GM12878 (cell line): ENCODE results near the gene GAK.

ENCODE experiments used
- POLR2AphosphoS5 ChIP-seq: IDR thresholded peaks from 2 replicates; pipeline ENCODE4 v1.6.1; 2011; ENCODE audit warnings: mild to moderate bottlenecking, low read length, inconsistent platforms
- RAD21 ChIP-seq: IDR thresholded peaks from 2 replicates; pipeline ENCODE4 v1.6.1; 2011; ENCODE audit warnings: mild to moderate bottlenecking, low read depth, low read length, moderate library complexity; ENCODE audit not compliant: insufficient read depth
- TF ChIP-seq, protein P1 (sequence below): IDR thresholded peaks from 2 replicates; pipeline ENCODE4 v1.6.1; 2011; ENCODE audit warnings: mild to moderate bottlenecking, low read depth, low read length, moderate library complexity; ENCODE audit not compliant: insufficient replicate concordance
- TF ChIP-seq, protein P2 (sequence below), 3 experiments: IDR thresholded peaks in 2 of 3; conservative IDR thresholded peaks in 1 of 3; 2 replicates each; pipeline ENCODE4 v1.5.1; 2011; ENCODE audit warnings: low read depth in 3 of 3, low read length in 3 of 3, mild to moderate bottlenecking in 3 of 3, control low read depth in 2 of 3, moderate library complexity in 2 of 3, inconsistent platforms in 1 of 3, mixed read lengths in 1 of 3; ENCODE audit not compliant: control insufficient read depth in 2 of 3, insufficient read depth in 1 of 3; ENCODE audit errors: extremely low read depth in 1 of 3
- TF ChIP-seq, protein P3 (sequence below): IDR thresholded peaks from 2 replicates; pipeline ENCODE4 v1.6.1; 2012; ENCODE audit warnings: mild to moderate bottlenecking, low read depth, low read length

DNA sequence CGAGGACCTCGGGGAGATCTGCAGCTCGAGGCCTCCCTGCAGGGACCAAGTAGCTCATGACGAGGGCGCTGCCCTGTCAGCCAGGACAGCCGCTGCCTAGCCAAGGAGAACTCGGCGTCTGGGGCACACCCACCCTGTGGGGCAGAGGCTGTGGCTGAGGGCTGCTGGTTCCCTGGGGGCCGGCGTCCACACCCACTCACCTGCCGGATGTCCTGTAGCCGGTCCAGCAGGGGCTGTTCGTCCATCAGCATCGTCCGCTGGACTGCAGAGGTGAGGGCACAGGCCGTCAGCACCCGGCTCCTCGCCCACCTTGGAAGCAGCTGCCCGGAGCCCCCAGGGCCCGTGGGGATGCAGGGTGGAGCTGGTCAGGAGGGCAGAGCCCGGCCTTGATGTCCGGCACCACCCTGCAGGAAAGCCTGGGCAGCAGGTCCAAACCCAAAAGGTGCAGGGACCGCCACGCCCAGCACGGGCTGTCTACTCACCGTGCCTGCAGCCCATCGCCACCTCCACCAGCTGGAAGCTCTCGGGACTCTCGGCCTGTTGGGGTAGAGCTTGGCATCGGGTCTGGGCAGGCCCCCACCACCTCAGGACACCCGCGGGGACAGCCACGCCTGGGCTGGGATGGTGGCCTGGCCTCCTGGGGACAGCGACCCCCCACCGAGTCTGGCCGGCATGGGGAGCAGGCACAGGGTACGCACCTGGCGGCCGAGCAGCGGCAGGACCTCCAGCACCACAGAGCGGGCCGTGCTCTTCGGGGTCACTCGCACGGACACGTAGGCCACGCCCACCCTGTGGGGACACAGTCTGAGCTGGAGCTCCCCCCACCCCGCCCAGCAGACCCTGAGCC is 34.4 kb upstream of the GAK start:
- TF ChIP-seq, protein P1, sequence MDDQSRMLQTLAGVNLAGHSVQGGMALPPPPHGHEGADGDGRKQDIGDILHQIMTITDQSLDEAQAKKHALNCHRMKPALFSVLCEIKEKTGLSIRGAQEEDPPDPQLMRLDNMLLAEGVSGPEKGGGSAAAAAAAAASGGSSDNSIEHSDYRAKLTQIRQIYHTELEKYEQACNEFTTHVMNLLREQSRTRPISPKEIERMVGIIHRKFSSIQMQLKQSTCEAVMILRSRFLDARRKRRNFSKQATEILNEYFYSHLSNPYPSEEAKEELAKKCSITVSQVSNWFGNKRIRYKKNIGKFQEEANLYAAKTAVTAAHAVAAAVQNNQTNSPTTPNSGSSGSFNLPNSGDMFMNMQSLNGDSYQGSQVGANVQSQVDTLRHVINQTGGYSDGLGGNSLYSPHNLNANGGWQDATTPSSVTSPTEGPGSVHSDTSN: no peak
- TF ChIP-seq, protein P2, sequence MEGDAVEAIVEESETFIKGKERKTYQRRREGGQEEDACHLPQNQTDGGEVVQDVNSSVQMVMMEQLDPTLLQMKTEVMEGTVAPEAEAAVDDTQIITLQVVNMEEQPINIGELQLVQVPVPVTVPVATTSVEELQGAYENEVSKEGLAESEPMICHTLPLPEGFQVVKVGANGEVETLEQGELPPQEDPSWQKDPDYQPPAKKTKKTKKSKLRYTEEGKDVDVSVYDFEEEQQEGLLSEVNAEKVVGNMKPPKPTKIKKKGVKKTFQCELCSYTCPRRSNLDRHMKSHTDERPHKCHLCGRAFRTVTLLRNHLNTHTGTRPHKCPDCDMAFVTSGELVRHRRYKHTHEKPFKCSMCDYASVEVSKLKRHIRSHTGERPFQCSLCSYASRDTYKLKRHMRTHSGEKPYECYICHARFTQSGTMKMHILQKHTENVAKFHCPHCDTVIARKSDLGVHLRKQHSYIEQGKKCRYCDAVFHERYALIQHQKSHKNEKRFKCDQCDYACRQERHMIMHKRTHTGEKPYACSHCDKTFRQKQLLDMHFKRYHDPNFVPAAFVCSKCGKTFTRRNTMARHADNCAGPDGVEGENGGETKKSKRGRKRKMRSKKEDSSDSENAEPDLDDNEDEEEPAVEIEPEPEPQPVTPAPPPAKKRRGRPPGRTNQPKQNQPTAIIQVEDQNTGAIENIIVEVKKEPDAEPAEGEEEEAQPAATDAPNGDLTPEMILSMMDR (IDR thresholded peaks at IDR 0.05 in 2 of 3, conservative IDR thresholded peaks at IDR 0.05 in 1 of 3; ENCODE audit: control insufficient read depth in 2 of 3, extremely low read depth in 1 of 3, insufficient read depth in 1 of 3, low read depth in 3 of 3, low read length in 3 of 3): no peak
- TF ChIP-seq POLR2AphosphoS5: no peak
- TF ChIP-seq, protein P3, sequence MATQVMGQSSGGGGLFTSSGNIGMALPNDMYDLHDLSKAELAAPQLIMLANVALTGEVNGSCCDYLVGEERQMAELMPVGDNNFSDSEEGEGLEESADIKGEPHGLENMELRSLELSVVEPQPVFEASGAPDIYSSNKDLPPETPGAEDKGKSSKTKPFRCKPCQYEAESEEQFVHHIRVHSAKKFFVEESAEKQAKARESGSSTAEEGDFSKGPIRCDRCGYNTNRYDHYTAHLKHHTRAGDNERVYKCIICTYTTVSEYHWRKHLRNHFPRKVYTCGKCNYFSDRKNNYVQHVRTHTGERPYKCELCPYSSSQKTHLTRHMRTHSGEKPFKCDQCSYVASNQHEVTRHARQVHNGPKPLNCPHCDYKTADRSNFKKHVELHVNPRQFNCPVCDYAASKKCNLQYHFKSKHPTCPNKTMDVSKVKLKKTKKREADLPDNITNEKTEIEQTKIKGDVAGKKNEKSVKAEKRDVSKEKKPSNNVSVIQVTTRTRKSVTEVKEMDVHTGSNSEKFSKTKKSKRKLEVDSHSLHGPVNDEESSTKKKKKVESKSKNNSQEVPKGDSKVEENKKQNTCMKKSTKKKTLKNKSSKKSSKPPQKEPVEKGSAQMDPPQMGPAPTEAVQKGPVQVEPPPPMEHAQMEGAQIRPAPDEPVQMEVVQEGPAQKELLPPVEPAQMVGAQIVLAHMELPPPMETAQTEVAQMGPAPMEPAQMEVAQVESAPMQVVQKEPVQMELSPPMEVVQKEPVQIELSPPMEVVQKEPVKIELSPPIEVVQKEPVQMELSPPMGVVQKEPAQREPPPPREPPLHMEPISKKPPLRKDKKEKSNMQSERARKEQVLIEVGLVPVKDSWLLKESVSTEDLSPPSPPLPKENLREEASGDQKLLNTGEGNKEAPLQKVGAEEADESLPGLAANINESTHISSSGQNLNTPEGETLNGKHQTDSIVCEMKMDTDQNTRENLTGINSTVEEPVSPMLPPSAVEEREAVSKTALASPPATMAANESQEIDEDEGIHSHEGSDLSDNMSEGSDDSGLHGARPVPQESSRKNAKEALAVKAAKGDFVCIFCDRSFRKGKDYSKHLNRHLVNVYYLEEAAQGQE: no peak
- no peak for TF ChIP-seq RAD21
